Activated naive CD4-positive, alpha-beta T cell treated with anti-CD3 and anti-CD28 coated beads, Interleukin-2, amount 10 ng/mL, durations not matched to agents 7 days and 5 days (primary cell): Measurements from ENCODE around the gene CDCA5.

Source experiments
- CTCF ChIA-PET: fragments of 350-600 bp; sonication (Branson Sonifier 250); formaldehyde crosslinking; loops from one replicate; lab custom pipeline; 2021; ENCODE audit warnings: antibody characterized with exemption; lab: Charles Lee
- DNase-seq: peaks from one replicate; pipeline ENCODE4 v3.0.0-alpha.2; 2020
- H3K27ac Mint-ChIP-seq: one replicate; pipeline ENCODE4 v1.8.0; 2021; ENCODE audit warnings: mild to moderate bottlenecking, moderate library complexity, mixed read lengths
- H3K27me3 Mint-ChIP-seq: one replicate; pipeline ENCODE4 v1.8.0; 2021; ENCODE audit warnings: mild to moderate bottlenecking, mixed read lengths
- H3K36me3 Mint-ChIP-seq: one replicate; pipeline ENCODE4 v1.8.0; 2021; ENCODE audit warnings: mixed read lengths
- H3K4me1 Mint-ChIP-seq: one replicate; pipeline ENCODE4 v1.8.0; 2021; ENCODE audit warnings: mixed read lengths
- H3K4me3 Mint-ChIP-seq: one replicate; pipeline ENCODE4 v1.8.0; 2021; ENCODE audit warnings: mild to moderate bottlenecking, moderate library complexity, mixed read lengths
- H3K9me3 Mint-ChIP-seq: one replicate; pipeline ENCODE4 v1.8.0; 2021; ENCODE audit warnings: mixed read lengths

The CDCA5 gene

DNA sequence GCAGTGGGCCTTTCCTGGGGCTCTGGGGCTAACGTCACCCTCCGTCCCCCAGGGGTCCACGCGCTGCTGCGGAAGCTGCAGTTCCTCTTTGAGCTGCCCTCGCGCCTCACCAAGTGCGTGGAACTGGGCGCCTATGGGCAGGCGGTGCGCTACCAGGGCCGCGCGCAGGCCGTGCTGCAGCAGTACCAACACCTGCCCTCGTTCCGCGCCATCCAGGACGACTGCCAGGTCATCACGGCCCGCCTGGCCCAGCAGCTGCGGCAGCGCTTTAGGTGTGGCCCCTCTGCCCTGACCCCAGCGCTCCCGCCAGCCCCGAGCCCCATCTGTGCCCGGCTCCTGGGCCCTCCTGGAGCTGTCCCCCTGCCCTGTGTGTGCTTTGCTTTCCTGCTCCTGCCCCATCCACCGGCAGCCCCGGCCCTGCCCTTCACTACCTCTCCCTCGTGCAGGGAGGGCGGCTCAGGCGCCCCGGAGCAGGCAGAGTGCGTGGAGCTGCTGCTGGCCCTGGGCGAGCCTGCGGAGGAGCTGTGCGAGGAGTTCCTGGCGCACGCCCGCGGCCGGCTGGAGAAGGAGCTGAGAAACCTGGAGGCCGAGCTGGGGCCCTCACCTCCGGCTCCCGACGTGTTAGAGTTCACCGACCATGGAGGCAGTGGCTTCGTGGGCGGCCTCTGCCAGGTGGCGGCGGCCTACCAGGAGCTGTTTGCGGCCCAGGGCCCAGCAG lies 24.1 kb upstream of the CDCA5 start:
- Mint-ChIP-seq H3K27me3 (peaks cover 4% of the 10 kb centered on the region), H3K27ac (no peak overlapping the region), H3K9me3 (no peaks in the 10 kb centered on the region), H3K4me3 (no peak overlapping the region), H3K36me3 (peaks cover 29% of the 10 kb centered on the region), H3K4me1 (peaks cover 33% of the 10 kb centered on the region)
- DNase-seq = no peak
- CTCF ChIA-PET = interaction anchor here (1.0 to 8.7 kb wide), 3 partner anchors 9 to 12 kb away, joined by 3 to 60 read pairs (median 4); partner anchors contain the start of genes VPS51 and ZNHIT2

DNA sequence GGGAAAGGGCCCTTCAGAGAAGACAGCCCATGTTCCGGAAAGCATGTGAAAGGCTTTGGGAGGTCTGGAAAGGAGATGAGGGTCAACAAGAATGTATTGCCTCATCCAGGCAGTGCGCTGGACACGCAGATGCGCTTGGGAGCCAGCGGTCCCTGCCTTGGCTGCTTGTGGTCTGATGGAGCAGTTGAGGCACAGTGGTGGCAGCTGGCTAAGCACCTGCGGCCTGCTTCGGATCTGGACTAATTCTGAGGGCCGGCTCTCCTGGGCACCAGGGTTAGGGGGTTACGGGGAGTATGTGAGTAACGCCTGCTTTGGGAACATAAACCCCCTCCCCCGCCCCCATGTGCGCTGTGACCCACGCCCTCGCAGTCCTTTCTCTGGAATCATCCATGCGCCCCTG lies 23.2 kb upstream of the CDCA5 start:
- DNase-seq = no peak
- no peak overlapping the region for H3K4me3 Mint-ChIP-seq
- H3K27me3 Mint-ChIP-seq = peaks cover 4% of the 10 kb centered on the region
- CTCF ChIA-PET = interaction anchor here (8.7 kb wide), 1 partner anchor 9 kb away, joined by 60 read pairs; the partner anchor contains the start of gene VPS51
- H3K9me3 Mint-ChIP-seq = no peaks in the 10 kb centered on the region
- H3K36me3 Mint-ChIP-seq = peaks cover 30% of the 10 kb centered on the region
- H3K27ac Mint-ChIP-seq = peak overlapping the region; percentile 50
- H3K4me1 Mint-ChIP-seq = peaks cover 33% of the 10 kb centered on the region

DNA sequence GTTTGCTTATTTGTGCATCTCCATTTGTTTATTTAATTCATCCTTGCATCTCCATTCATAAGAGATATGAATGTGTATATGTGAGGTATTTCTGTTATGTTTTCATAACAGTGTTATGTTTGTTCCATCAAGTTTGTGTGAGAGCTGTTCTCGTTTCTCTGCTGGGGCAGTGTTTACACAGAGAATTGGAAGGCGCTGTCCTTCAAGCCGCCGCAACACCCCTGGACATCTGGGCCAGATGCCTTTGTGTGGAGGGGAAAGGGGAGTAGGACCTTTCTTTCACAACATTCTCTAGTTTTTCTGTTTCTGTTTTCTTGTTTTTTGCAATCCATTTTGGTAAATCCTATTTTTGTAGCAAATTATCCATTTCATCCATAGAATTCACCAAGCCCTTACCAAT lies 20.8 kb upstream of the CDCA5 start:
- H3K4me3 Mint-ChIP-seq = no peak overlapping the region
- H3K4me1 Mint-ChIP-seq = peaks cover 12% of the 10 kb centered on the region
- H3K9me3 Mint-ChIP-seq = no peaks in the 10 kb centered on the region
- no peak for DNase-seq
- CTCF ChIA-PET = interaction anchor here (1.1 to 1.5 kb wide), 2 partner anchors 91 to 102 kb away, joined by 3 read pairs; partner anchors contain the start of gene ARL2
- no peak overlapping the region for H3K27ac Mint-ChIP-seq
- peaks cover 25% of the 10 kb centered on the region for H3K36me3 Mint-ChIP-seq
- H3K27me3 Mint-ChIP-seq = no peaks in the 10 kb centered on the region

DNA sequence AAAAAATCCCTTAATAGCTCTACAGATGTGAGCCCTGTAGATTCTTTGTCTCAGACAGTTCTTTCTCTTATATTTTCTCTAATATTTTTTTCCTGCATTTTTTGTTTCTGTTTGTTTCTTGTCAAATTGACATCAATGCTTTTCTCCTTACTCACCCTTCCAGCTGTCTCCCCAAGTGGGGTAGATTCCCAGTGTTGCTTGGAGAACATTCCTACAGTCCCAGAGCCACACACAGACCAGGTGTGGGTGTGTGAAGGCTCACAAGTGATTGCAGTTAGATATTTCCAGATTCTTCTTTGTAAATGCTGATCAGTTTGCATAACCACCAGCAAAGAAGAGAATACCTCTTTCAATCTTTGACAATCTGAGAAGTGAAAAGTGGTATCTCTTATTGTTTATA lies 19.6 kb upstream of the CDCA5 start:
- DNase-seq = no peak
- Mint-ChIP-seq H3K27ac (no peak overlapping the region), H3K27me3 (no peaks in the 10 kb centered on the region), H3K4me3 (no peak overlapping the region), H3K9me3 (no peaks in the 10 kb centered on the region), H3K36me3 (peaks cover 23% of the 10 kb centered on the region), H3K4me1 (peaks cover 17% of the 10 kb centered on the region)
- CTCF ChIA-PET = interaction anchor here (1.2 to 1.5 kb wide), 2 partner anchors 9 to 90 kb away, joined by 3 read pairs; partner anchors contain the start of gene ARL2

DNA sequence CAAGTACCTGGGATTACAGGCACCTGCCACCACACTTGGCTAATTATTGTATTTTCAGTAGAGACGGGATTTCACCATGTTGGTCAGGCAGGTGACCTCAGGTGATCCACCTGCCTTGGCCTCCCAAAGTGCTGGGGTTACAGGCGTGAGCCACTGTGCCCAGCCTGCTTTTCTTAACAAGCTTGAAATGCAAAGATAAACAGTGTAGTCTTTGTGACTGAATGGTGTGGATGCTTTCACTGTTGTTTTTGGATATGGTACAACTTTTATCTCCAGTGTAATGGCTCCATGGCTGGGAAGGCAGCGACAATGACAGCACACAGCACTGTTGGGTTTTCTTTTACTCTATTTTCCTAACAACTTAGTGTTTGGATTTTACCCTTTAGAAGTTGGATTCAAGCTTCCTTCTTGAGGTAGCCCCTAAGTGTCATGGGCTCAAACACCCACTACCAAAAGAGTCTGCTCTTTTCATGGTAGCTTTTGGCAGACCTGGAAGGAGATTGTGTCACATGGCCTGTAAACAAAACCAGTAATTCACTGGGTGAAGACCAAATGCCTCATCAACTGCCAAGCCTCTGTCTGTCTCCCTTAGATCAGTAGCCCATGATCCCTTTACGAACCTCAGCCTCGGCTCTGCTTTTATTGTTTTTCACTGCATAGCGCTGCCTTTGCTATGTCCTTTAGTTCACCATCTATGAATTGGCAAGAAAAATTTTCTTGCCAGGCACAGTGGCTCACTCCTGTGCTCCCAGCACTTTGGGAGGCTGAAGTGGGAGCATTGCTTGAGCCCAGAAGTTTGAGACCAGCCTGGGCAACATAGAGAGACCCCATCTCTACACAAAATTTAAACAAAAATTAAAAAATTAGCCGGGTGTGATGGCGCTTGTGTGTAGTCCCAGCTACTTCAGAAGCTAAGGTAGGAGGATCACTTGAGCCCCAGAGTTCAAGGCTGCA lies 18.6 kb upstream of the CDCA5 start:
- H3K36me3 Mint-ChIP-seq = peaks cover 25% of the 10 kb centered on the region
- H3K27me3 Mint-ChIP-seq = no peaks in the 10 kb centered on the region
- CTCF ChIA-PET = interaction anchor here (0.7 to 1.2 kb wide), 3 partner anchors 8 to 255 kb away, joined by 3 to 8 read pairs (median 3); no protein-coding TSS in a partner anchor
- DNase-seq = no peak
- H3K9me3 Mint-ChIP-seq = no peaks in the 10 kb centered on the region
- peaks cover 22% of the 10 kb centered on the region for H3K4me1 Mint-ChIP-seq
- H3K4me3 Mint-ChIP-seq = no peak overlapping the region
- H3K27ac Mint-ChIP-seq = no peak overlapping the region

DNA sequence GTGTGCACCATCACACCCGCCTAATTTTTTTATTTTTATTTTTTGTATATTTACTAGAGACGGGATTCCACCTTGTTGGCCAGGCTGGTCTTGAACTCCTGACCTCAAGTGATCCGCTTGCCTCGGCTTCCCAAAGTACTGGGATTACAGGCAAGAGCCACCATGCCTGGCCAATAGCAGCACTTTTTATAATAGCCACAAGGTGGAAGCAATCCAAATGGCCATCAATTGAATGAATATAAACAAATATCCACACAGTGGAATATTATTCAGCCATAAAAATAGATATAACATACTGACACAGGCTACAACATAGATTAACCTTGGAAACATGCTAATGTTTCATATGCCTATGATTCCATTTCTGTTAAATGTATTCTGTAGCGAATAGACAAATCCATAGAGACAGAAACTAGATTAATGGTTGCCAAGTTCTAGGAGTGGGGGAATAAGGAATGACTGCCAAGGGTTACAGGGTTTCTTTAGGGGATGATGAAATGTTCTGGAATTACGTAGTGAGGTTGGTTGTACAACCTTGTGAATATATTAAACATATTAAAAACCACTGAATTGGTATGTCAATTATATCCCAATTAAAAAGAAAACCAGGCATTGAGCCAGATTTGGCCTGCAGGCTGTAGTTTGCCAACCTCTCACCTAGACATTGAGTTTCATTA lies 17.0 kb upstream of the CDCA5 start:
- peaks cover 19% of the 10 kb centered on the region for H3K36me3 Mint-ChIP-seq
- H3K27me3 Mint-ChIP-seq = no peaks in the 10 kb centered on the region
- no peaks in the 10 kb centered on the region for H3K9me3 Mint-ChIP-seq
- CTCF ChIA-PET = interaction anchor here (1.2 to 5.0 kb wide), 2 partner anchors 9 to 10 kb away, joined by 8 to 60 read pairs; partner anchors contain the start of gene TM7SF2
- H3K4me3 Mint-ChIP-seq = no peak overlapping the region
- H3K27ac Mint-ChIP-seq = peak overlapping the region; percentile 28
- no peak for DNase-seq
- H3K4me1 Mint-ChIP-seq = peaks cover 28% of the 10 kb centered on the region

DNA sequence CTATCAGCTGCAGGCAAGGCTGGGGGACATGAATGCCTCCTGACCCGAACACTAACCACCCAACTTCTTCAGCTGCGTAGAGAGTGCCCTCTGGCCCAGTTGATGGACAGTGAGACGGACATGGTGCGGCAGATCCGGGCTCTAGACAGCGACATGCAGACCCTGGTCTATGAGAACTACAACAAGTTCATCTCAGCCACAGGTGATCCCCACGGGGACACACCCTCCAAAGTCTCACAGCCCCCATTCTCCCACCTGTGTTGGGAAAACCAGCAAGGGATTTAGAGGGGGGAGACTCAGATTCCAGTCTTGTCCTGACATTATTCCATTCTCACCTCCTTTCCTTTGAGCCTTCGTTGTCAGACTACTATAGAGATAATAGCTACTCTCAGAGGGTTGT lies 13.1 kb upstream of the CDCA5 start:
- H3K9me3 Mint-ChIP-seq = no peaks in the 10 kb centered on the region
- no peak for DNase-seq
- H3K4me3 Mint-ChIP-seq = peak overlapping the region; percentile 92
- CTCF ChIA-PET = interaction anchor here (1.7 to 5.0 kb wide), 3 partner anchors 14 to 83 kb away, joined by 7 to 60 read pairs (median 11); partner anchors contain the start of genes ARL2, TM7SF2 and ZNHIT2
- H3K27me3 Mint-ChIP-seq = no peaks in the 10 kb centered on the region
- H3K27ac Mint-ChIP-seq = peak overlapping the region; percentile 98
- peaks cover 22% of the 10 kb centered on the region for H3K4me1 Mint-ChIP-seq
- H3K36me3 Mint-ChIP-seq = peaks cover 8% of the 10 kb centered on the region

DNA sequence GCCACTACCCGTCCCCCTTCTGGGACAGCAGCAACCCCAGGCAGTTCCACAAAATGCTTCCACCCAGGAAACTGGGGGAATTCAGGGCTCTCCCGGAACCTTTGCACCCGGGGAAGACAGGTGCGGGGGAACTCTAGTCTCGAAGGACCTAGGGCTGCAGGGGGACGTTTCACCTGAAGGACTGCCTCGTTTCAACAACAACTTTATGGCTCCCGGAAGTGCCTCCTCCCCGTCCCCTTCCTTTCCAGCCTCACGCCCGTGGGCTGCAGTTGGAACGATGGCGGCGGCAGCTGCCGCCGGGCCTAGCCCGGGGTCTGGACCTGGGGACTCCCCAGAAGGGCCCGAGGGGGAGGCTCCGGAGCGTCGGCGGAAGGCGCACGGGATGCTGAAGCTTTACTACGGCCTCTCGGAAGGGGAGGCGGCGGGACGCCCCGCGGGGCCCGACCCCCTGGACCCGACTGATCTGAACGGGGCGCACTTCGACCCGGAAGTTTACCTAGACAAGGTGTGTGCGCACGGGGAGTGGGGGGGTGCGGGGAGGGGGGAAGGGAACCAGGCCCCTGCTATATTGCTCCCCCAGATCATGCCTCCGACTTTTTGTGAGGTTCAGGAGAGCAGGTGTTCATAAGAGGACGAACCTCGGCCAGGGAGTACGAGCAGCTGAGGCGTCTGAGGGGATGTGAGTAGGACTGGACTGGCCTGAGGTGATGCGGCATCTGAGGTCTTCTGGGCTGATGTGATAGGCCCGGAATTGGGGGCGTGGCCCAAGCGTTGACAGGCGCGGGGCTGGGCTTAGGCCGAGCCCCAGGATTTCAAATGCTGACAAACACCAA lies 12.3 kb upstream of the CDCA5 start, which contains the start of gene VPS51:
Gene VPS51, plus strand, starts transcription at position 241 of the 833 bp plus-strand sequence. Its CDS starts 37 bp downstream, at position 278.
- peaks cover 22% of the 10 kb centered on the region for H3K4me1 Mint-ChIP-seq
- peak within 1 kb of the TSS; percentile 92 for H3K4me3 Mint-ChIP-seq
- H3K9me3 Mint-ChIP-seq = no peaks in the 10 kb centered on the region
- DNase-seq = peak; percentile 93
- CTCF ChIA-PET = interaction anchor here (1.7 to 5.0 kb wide), 2 partner anchors 15 to 82 kb away, joined by 7 to 60 read pairs; partner anchors contain the start of genes ARL2 and TM7SF2
- H3K27me3 Mint-ChIP-seq = no peaks in the 10 kb centered on the region
- H3K27ac Mint-ChIP-seq = peak within 1 kb of the TSS; percentile 98
- peaks cover 8% of the 10 kb centered on the region for H3K36me3 Mint-ChIP-seq

DNA sequence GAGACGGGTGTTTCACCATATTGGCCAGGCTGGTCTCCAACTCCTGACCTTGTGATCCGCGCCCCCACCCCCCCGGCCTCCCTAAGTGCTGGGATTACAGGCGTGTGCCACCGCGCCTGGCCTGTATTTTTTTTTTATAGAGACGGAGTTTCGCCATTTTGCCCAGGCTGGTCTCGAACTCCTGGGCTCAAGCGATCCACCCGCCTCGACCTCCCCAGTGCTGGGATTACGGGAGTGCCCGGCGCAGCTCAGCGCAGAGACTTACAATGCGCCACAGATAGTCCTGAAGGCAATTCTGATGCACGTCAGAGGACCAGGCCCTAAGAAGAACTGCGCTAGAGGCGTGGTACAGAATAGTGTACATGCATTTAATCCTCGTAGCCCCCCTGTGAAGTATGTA lies 11.6 kb upstream of the CDCA5 start:
- Mint-ChIP-seq H3K9me3 (no peaks in the 10 kb centered on the region), H3K36me3 (peaks cover 8% of the 10 kb centered on the region), H3K4me1 (peaks cover 22% of the 10 kb centered on the region), H3K27me3 (no peaks in the 10 kb centered on the region), H3K27ac (peak overlapping the region; percentile 98), H3K4me3 (peak overlapping the region; percentile 92)
- DNase-seq = no peak
- CTCF ChIA-PET = interaction anchor here (1.0 to 5.0 kb wide), 4 partner anchors 10 to 18 kb away, joined by 4 to 60 read pairs (median 6); partner anchors contain the start of gene TM7SF2

DNA sequence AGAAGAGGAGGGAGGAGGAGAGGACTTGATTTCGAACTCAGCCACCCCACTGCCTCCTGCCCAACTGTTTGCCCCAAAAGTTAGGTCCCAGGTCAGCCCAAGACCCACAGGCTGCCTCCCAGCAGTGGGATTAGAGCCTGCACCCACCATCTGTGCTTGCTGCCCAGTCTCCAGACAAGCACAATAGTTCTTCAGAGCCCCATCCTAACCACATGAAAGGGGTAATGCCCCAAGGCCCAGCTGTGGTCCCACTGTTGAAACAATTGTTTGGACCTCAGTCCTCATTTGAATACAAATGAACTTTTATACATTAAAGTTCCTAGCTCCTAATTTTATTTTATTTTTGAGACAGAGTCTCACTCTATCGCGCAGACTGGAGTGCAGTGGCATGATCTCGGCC lies 6.8 kb upstream of the CDCA5 start:
- no peak for DNase-seq
- peaks cover 17% of the 10 kb centered on the region for H3K36me3 Mint-ChIP-seq
- H3K27ac Mint-ChIP-seq = no peak overlapping the region
- H3K4me3 Mint-ChIP-seq = no peak overlapping the region
- CTCF ChIA-PET = interaction anchor here (1.1 kb wide), 1 partner anchor 20 kb away, joined by 4 read pairs; no protein-coding TSS in a partner anchor
- peaks cover 8% of the 10 kb centered on the region for H3K4me1 Mint-ChIP-seq
- H3K9me3 Mint-ChIP-seq = no peaks in the 10 kb centered on the region
- H3K27me3 Mint-ChIP-seq = no peaks in the 10 kb centered on the region

DNA sequence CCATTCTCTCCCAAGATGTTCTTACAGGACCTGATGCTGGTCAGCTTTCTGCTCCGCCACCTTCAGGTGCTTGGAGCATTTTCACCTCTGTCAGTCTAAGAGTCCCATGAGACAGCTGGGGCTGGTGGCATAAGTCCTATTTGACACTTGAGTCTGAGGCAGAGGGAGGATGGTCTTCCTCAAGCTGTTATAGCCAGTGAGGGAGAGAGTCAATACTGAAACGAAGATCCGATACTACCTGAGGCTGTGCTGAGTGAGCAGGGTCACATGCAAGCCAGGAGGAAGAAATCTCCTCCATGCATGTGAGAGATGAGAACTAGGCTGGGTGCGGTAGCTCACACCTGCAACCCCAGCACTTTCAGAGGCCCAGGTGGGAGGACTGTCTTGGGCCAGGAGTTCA lies 5.8 kb upstream of the CDCA5 start:
- Mint-ChIP-seq H3K4me3 (no peak overlapping the region), H3K9me3 (no peaks in the 10 kb centered on the region), H3K4me1 (peaks cover 15% of the 10 kb centered on the region), H3K36me3 (peaks cover 22% of the 10 kb centered on the region), H3K27me3 (no peaks in the 10 kb centered on the region), H3K27ac (no peak overlapping the region)
- CTCF ChIA-PET = interaction anchor here (0.6 to 1.3 kb wide), 2 partner anchors 21 to 75 kb away, joined by 3 read pairs; no protein-coding TSS in a partner anchor
- no peak for DNase-seq

DNA sequence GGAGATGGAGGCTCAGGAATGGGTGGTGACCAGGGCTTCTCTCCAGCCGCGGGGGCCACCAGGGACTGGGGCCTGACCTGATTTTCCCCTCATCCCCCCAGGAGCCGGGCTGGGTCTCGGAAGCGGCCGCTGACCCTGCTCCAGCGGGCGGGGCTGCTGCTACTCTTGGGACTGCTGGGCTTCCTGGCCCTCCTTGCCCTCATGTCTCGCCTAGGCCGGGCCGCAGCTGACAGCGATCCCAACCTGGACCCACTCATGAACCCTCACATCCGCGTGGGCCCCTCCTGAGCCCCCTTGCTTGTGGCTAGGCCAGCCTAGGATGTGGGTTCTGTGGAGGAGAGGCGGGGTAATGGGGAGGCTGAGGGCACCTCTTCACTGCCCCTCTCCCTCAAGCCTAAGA lies 4.0 kb upstream of the CDCA5 start:
- no peak overlapping the region for H3K27ac Mint-ChIP-seq
- CTCF ChIA-PET = interaction anchor here (0.8 kb wide), 1 partner anchor 23 kb away, joined by 3 read pairs; no protein-coding TSS in a partner anchor

More for the DNA sequence above, 4.0 kb upstream of the CDCA5 start:
- no peak overlapping the region for H3K4me3 Mint-ChIP-seq
- peaks cover 12% of the 10 kb centered on the region for H3K27me3 Mint-ChIP-seq
- no peaks in the 10 kb centered on the region for H3K9me3 Mint-ChIP-seq
- peaks cover 28% of the 10 kb centered on the region for H3K4me1 Mint-ChIP-seq
- H3K36me3 Mint-ChIP-seq = peaks cover 39% of the 10 kb centered on the region
- no peak for DNase-seq
